ENCODE results near the gene PRDM16.

DNA sequence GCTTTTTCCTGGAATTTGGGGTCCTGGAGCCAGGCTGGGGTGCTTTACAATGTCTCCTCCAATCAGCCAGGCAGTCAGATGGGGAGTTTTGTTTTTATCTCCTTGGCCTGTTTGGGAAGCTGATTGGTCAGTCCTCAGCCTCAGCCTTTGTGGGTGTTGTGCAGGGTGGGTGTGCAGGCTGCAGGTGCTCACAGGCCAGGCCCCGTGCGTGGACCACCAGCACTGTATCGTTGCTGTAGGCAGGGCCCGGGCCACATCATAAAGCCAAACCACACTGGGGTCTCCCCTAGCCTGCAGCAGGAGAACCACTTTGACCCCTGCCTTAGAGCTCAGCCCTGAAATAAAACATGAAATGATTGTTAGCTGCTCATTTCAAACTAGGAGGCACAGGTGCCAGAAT is 8.6 kb downstream of the PRDM16 start:
- TF ChIP-seq CTCF (conservative IDR thresholded peaks at IDR 0.05; ENCODE audit: low read depth in 2 of 2) (no peak), POLR2AphosphoS5 (IDR thresholded peaks at IDR 0.05; ENCODE audit: low read depth) (no peak), CREB1 (CRISPR knock-in tag; IDR thresholded peaks at IDR 0.05; ENCODE audit: low read depth) (no peak)

Measured in GM23338 (cell line).